ENCODE results near the gene AAR2.

The AAR2 gene

DNA sequence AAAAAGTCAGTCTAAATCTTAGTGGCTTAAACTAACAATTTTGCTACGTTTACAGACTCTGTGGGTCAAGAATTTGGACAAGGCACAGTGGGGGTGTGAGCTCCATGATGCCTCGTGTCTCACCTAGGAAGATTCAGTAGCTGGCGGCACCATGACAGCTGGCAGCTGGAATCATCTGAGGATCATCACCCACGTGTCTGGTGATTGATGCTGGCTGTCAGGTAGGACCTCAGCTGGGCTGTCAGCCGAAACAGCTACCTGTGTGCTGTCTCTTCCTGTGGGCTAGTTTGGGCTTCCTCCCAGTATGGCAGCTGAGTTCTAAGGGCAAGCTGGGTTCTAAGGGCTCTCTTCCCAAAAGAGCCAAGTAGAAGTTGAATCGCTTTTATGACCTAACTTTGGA lies 43.5 kb downstream of the AAR2 start:
- DNase-seq (ENCODE audit: low spot score): no peak

DNA sequence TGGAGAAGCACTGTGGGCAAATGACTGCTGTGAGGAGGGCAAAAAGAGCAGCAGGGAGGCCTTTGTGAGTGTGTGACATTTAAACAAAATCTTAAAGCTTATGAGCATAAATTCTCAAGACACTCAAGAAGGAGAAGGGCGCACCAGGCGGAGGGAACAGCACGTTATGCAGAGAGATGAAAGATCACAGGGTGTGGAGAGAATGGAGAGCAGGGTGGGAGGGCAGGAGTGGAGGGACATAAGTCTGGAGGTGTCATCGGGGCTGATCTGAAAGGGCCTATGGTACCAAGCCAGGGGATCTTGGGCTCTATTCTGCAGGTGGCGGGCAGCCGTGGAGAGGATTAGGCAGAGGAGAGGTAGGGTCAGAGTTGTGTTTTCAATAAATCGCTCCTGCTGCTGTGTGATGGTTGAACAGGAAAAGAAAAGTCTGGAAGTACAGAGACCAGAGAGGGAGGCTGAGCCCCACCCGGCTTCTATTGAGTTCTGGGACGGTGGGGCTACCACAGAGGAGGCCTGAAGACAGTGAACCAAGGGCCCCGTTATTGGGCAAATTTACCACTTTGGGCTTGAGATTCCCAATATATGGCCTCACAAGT lies 45.6 kb downstream of the AAR2 start:
- no peak for DNase-seq (ENCODE audit: low spot score)

DNA sequence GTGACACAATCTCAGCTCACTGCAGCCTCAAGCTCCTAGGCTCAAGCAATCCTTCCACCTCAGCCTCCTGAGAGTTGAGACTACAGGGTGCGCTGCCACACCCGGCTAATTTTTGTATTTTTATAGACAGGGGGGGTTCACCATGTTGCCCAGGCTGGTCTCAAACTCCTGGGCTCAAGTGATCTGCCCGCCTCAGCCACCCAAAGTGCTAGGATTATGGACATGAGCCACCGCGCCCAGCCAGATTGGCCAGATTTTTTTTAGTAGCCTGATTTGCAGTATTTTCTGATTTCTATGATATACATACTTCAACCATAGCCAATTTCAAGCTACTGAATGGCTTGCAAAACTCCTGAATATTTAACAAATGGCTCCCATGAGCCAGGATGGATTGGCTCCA lies 48.5 kb downstream of the AAR2 start:
- no peak for DNase-seq (ENCODE audit: low spot score)

DNA sequence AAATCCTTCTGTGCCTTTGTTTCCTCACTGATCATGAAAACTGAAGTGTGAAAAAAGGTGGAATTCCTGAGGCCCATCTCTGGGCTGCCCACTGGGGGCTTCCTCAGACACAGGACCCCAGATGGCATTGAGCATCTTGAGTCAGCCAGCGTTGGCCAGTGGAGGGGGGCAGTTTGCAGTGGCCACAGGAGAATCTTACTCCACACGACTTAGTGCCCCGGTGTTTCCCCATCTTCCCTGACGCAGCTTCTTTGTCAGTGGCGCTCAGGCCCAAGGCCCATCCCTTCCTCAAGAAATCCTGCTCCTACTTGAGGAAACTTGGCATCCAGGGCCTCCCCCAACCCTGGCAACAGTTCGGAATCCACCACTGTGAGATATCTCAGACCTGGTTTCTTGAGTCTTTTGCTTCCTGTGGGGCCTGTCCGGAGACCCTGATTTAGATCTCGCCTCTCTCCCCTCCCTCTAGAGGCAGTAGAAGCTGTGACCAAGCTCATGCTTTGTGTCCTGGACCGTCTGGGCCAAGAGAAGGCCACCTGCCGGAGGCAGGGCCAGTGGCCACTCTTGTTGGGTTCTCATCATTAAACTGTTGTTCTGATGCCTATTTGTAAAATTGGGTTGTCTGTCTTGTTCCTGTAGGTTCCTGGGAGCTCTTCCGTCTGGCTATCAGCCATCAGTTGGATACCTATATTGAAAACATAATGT lies 49.6 kb downstream of the AAR2 start:
- no peak for DNase-seq (ENCODE audit: low spot score)

DNA sequence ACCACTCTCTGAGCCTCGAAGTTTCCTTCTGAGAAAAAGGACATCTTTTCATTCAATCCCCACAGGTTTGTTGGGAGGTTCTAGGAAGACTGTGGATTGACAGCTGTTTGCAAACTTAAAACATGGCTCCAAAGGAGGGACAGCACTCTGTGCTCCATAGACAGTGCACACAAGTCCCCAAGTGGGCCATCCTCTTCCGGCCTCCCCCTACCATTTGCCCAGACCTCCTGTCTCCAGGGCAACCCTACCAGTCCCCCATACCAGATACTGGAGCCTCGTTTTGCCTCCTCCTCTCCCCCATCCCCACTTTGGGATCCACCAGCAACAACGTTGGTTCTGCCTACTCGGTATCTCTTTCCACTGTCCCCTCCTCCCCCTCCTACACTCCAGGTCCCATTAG lies 61.4 kb downstream of the AAR2 start:
- no peak for DNase-seq (ENCODE audit: low spot score)

DNA sequence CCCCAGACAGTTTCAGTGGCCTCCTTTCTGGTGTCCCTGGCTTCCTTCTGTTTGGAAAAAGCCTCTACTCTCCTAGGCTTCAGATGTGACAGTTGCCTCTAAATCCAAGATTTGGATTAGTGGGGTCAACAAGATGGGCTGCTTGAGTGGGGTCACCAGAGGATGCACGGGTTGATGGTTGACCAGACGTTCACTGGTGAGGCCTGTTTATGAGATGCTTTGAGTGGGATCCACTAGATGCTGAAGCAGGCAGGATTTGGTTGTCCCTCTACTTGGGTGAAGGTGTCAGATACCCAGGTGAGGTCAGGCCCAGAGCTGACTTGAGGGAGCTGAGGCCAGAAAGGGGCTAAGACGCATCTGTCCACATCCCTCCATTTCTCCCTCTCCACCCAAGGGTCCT lies 61.8 kb downstream of the AAR2 start:
- DNase-seq (ENCODE audit: low spot score): no peak

DNA sequence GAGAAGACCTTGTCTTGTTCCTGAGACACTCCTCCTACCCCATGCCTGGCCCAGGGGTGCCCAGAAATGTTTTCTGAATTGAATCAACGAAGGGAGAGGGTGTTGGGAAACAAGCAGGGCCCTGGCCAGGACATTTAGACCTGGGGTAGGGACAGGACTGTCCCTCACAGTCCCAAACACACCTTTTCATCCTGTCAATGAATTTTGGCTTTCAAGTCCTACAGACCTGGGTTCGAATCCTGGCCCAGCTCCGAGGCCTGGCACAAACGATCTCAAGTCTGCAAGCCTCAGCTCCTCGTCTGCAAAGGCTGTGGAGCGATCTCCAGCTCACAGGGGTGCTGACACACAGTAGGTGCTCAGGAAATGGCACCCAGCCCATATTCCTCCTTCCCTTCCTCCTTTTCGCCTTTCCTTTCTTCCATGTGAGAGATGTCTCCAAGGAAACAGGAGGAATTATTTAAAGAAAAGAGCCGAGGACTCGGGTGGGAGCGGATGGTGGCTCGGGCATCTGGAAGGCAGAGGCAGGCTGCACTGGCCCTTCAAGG lies 62.6 kb downstream of the AAR2 start:
- no peak for DNase-seq (ENCODE audit: low spot score)

DNA sequence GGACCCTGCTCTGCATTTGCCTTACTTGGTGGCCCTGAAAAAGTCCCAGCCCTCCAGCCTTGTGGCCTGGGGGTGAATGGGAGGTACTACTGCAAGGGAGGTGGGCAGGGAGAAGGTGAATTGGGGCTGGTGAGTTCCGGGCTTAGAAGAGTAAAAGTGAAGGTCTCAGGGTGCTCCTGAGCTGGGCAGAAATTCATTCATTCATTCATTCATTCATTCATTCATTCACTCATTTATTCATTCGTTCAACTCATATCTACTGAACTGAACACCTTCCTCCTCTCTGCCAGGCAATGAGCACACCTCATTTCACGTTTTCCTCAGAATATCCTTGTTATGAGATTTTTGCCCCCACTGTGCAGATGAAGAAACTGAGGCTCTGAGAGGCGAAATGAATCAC lies 63.2 kb downstream of the AAR2 start:
- DNase-seq (ENCODE audit: low spot score): no peak

DNA sequence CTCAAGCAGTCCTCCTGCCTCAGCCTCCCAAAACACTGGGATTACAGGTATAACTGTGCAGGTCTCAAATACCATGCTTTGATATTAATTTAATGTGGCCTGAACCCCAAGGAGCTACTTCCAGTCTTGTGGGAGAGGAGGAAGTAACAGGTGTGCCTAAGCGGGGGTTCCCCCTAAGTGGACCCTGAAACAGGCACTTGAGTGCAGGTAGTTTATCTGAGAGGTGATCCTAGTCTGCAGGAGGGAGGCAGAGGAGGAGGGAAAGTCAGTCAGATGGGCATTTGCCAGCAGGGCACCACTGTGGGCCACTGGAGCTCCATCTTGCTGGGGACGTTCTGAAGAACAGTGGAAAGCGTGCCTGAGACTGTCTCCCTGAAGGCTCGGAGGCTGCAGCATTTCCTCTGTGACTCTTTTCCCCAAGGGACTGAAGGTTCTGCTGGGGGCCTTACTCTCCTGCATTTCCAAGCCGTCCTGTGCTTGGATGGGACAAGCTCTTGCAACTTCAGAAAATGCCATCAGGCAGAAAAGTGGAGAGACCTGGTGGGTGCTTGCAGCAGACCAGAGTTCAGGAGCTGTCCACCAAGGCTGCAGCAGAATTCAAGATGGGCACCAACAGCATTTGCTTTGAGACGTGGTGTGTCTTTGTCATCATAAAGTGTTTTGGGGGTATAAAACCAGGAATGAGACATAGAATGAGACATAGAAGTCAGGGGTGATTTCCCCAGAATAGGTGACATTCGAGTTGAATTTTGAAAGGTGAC lies 65.3 kb downstream of the AAR2 start:
- no peak for DNase-seq (ENCODE audit: low spot score)

DNA sequence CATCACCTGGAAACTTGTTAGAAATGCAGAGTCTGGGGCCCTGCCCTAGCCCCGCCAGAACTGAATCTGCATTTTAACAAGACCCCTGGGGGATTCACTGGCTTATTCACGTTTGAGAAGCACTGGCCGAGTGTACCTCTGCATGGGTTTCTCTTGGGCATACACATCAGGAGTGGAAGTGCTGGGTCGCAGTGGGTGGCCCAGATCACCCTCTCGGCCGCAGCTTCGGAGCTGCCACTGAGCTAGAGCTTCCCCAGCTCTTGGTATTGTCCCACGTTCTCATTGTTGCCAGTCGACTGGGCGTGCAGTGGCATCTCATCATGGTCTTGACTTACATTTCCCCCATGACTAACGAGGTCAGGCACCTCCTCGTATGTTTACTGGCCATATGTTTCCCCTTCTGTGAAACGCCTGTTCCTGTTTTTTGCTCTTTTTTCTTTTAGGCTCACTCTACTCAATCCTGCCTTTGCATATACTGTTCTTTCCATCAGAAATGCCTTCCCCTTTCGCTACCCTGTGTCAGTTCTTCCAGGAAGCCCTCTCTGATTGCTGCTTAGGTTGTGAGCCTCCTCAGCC lies 66.8 kb downstream of the AAR2 start:
- no peak for DNase-seq (ENCODE audit: low spot score)

DNA sequence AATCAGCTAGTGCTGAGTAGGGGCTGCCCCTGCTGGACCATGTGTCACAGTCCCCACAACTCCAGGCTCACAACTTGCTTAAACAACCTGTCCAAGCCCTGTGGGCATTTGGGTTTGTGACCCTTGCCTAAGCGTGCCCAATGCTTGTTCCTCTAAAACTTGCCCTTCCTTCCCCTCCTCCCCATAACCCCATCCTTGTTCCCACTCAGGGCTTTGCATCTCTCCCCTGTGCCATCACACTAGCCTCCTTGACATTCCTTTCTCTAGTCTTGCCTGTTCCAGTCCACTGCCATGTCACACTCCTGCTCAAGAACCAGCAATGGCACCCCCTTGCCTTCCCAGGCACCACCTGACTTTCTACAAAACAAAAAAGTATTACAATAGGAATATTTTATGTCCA lies 67.6 kb downstream of the AAR2 start:
- no peak for DNase-seq (ENCODE audit: low spot score)

DNA sequence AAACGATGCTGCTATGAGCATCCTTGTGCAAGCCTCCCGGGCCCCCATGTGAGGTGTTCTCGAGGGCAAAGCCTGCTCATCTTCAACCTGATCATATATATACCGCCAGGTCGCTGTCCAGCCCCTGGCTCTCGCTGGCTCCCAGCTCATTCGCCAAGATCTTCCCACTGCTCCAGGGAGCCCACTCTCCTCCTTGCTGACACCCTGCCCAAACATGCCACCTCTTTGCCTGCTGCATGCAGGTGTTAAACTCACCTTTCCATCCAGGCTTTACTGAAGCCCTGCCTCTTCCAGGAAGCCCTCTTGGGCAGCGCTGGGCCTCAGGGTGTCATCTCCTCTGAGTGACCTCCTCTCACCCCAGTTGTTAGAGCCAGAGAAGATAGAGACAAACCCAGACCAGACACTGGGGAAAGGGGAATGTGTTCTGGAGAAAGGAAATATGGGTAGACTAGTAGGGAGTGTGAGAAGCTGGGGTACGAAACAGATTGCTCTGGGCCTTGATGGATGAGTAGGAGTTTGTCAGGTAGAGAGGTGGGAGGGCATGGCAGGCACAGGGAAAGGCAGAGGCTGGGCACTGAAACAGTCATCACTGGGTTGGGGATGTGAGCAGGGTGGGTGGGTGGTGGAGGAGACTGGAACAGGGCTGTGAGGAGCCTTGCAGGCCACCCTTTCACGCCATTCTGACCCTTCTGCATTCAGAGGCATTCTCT lies 68.7 kb downstream of the AAR2 start:
- DNase-seq (ENCODE audit: low spot score): peak; percentile 12

DNA sequence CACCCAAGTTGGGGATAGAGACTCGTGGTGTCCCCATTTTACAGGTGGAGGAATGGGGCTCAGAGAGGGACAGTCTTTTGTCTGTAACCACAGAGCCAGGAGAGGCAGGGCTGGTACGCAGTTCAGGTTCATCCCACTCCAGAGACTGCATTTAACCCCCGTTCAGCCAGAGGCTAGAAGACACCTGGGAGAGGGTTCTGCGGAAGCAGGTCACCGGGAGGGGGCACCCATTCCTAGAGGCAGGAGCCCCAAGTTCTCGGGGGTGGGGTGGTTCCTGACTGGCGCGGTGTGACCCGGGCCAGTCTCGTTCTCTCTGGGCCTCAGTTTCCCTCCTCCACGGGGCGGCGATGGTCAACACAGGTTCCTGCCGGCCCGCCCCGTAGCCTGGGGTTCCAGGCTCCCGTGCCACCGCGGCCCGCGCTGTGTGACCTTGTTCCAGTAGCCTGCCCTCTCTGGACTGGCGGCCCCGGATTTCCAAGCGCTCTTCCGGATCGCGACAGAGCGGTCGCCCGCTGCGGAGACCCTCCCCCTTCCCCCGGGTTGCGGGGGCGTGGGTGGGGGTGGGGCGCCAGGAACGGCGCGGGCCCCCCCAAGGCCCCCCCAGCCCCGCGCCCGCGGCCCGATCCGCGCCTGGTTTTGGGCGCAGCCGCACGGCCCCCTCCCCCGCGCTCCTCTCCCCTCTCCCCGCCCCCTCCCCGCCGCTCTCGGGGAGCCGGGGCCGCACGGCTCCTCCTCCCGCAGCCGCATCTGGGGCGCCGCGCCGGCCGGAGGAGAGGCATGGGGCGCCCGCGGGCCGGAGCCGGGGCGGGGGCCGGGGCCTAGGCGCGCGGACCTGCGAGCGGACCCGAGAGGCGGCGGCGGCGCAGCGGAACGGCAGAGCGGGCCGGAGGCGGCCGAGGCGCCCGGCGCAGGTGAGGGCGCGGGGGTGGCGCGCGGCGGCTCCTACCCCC lies 69.6 kb downstream of the AAR2 start, which contains the start of gene DLGAP4:
Gene DLGAP4, plus strand, starts transcription at position 738 of the 950 bp plus-strand sequence. CDS start 125,379 bp downstream, outside the sequence.
- DNase-seq (ENCODE audit: low spot score): peak; percentile 62
